ENCODE data around the gene UBA52. TPM values are rescaled to one million over a fixed set of nuclear protein-coding genes. Genes with fewer than 3 reads are reported as not detected.

The UBA52 gene
- total and polyA plus RNA-seq, 2 of the 13 experiments (the other 11 are each of a cell fraction or from before 2014, with no cell fraction given): 959 to 1,782 TPM

- TF ChIP-seq, protein P1, sequence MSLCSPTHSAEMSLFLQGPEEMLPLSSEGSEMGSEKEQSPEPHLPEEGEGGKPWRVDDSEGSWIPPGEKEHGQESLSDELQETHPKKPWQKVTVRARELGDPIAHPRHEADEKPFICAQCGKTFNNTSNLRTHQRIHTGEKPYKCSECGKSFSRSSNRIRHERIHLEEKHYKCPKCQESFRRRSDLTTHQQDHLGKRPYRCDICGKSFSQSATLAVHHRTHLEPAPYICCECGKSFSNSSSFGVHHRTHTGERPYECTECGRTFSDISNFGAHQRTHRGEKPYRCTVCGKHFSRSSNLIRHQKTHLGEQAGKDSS (CRISPR knock-in tag; IDR thresholded peaks at IDR 0.05; ENCODE audit: borderline replicate concordance, low read depth): 0 out of 2 replicates have a peak, but pooled peaks have one; percentile 12
- no peak for TF ChIP-seq SATB2 (CRISPR knock-in tag; IDR thresholded peaks at IDR 0.05)
- TF ChIP-seq PTBP1 (IDR thresholded peaks at IDR 0.05; ENCODE audit: low read depth, low read length, poor library complexity, severe bottlenecking): no peak
- TF ChIP-seq ZNF567 (CRISPR knock-in tag; IDR thresholded peaks at IDR 0.05; ENCODE audit: borderline replicate concordance): no peak
- no peak for TF ChIP-seq MTF1 (CRISPR knock-in tag; IDR thresholded peaks at IDR 0.05)
- no peak for TF ChIP-seq FOXM1 (CRISPR knock-in tag; IDR thresholded peaks at IDR 0.05)
- TF ChIP-seq, protein P2, sequence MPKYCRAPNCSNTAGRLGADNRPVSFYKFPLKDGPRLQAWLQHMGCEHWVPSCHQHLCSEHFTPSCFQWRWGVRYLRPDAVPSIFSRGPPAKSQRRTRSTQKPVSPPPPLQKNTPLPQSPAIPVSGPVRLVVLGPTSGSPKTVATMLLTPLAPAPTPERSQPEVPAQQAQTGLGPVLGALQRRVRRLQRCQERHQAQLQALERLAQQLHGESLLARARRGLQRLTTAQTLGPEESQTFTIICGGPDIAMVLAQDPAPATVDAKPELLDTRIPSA (CRISPR knock-in tag; IDR thresholded peaks at IDR 0.05; ENCODE audit: borderline replicate concordance): peak; percentile 78; the same call in 1 of the 2 replicates
- TF ChIP-seq, protein P3, sequence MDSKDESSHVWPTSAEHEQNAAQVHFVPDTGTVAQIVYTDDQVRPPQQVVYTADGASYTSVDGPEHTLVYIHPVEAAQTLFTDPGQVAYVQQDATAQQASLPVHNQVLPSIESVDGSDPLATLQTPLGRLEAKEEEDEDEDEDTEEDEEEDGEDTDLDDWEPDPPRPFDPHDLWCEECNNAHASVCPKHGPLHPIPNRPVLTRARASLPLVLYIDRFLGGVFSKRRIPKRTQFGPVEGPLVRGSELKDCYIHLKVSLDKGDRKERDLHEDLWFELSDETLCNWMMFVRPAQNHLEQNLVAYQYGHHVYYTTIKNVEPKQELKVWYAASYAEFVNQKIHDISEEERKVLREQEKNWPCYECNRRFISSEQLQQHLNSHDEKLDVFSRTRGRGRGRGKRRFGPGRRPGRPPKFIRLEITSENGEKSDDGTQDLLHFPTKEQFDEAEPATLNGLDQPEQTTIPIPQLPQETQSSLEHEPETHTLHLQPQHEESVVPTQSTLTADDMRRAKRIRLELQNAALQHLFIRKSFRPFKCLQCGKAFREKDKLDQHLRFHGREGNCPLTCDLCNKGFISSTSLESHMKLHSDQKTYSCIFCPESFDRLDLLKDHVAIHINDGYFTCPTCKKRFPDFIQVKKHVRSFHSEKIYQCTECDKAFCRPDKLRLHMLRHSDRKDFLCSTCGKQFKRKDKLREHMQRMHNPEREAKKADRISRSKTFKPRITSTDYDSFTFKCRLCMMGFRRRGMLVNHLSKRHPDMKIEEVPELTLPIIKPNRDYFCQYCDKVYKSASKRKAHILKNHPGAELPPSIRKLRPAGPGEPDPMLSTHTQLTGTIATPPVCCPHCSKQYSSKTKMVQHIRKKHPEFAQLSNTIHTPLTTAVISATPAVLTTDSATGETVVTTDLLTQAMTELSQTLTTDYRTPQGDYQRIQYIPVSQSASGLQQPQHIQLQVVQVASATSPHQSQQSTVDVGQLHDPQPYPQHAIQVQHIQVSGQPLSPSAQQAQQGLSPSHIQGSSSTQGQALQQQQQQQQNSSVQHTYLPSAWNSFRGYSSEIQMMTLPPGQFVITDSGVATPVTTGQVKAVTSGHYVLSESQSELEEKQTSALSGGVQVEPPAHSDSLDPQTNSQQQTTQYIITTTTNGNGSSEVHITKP (CRISPR knock-in tag; IDR thresholded peaks at IDR 0.05; ENCODE audit: low read depth): peak; percentile 38; the same call in 1 of the 2 replicates
- no peak for TF ChIP-seq ZIK1 (CRISPR knock-in tag; IDR thresholded peaks at IDR 0.05; ENCODE audit: borderline replicate concordance, low read depth)
- TF ChIP-seq BHLHE40 (IDR thresholded peaks at IDR 0.05; ENCODE audit: low read length): peak; percentile 13; the same call in 1 of the 2 replicates
- TF ChIP-seq ZNF720 (CRISPR knock-in tag; IDR thresholded peaks at IDR 0.05): no peak
- no peak for TF ChIP-seq ZNF207 (IDR thresholded peaks at IDR 0.05; ENCODE audit: borderline replicate concordance)
- no peak for TF ChIP-seq ZFP36 (IDR thresholded peaks at IDR 0.05; ENCODE audit: borderline replicate concordance, low read depth, low read length, partially characterized antibody)
- no peak for TF ChIP-seq RAD51 (IDR thresholded peaks at IDR 0.05; ENCODE audit: borderline replicate concordance)
- TF ChIP-seq, protein P4, sequence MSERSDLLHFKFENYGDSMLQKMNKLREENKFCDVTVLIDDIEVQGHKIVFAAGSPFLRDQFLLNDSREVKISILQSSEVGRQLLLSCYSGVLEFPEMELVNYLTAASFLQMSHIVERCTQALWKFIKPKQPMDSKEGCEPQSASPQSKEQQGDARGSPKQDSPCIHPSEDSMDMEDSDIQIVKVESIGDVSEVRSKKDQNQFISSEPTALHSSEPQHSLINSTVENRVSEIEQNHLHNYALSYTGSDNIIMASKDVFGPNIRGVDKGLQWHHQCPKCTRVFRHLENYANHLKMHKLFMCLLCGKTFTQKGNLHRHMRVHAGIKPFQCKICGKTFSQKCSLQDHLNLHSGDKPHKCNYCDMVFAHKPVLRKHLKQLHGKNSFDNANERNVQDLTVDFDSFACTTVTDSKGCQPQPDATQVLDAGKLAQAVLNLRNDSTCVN (CRISPR knock-in tag; IDR thresholded peaks at IDR 0.05; ENCODE audit: borderline replicate concordance): no peak
- no peak for TF ChIP-seq PAWR (CRISPR knock-in tag; IDR thresholded peaks at IDR 0.05; ENCODE audit: borderline replicate concordance)
- TF ChIP-seq ZBTB44 (CRISPR knock-in tag; IDR thresholded peaks at IDR 0.05): no peak
- TF ChIP-seq HHEX (CRISPR knock-in tag; IDR thresholded peaks at IDR 0.05): no peak
- TF ChIP-seq ZNF746 (CRISPR knock-in tag; IDR thresholded peaks at IDR 0.05): no peak
- no peak for TF ChIP-seq ZSCAN12 (CRISPR knock-in tag; IDR thresholded peaks at IDR 0.05)
- TF ChIP-seq, protein P5, sequence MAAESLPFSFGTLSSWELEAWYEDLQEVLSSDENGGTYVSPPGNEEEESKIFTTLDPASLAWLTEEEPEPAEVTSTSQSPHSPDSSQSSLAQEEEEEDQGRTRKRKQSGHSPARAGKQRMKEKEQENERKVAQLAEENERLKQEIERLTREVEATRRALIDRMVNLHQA (CRISPR knock-in tag; IDR thresholded peaks at IDR 0.05): no peak
Observed at GRCh38 chr19:18557411-18558201, 14.1 kb upstream of the UBA52 start, which contains the start of gene KXD1 (continued).
